K562 (cell line): ENCODE measurements around the gene B3GALNT2. TPM values are rescaled to one million over a fixed set of nuclear protein-coding genes. Genes with fewer than 3 reads are reported as not detected.

ENCODE experiments used
- JUN ChIP-seq, 2 experiments: sonication (generic) in 1 of 2; formaldehyde crosslinking in 1 of 2; IDR thresholded peaks; 2 replicates each; pipeline versions ENCODE4 v1.6.1 to v1.8.0; 2012 to 2022; ENCODE audit warnings: borderline replicate concordance in 2 of 2, mild to moderate bottlenecking in 2 of 2, improper control_type of control experiment in 1 of 2, low read depth in 1 of 2, low read length in 1 of 2, missing genetic modification reagents in 1 of 2
- MEF2D ChIP-seq: conservative IDR thresholded peaks from 2 replicates; pipeline ENCODE4 v1.6.1; 2016; ENCODE audit warnings: low read depth, missing genetic modification characterization, missing compliant biosample characterization
- NFE2L1 ChIP-seq: fragments of 450-650 bp; IDR thresholded peaks from 2 replicates; pipeline ENCODE4 v1.6.1; 2016; ENCODE audit warnings: missing genetic modification characterization, low read depth, mild to moderate bottlenecking, missing compliant biosample characterization, moderate library complexity, borderline replicate concordance
- SMAD4 ChIP-seq: fragments of 250-450 bp; sonication (Bioruptor Pico); conservative IDR thresholded peaks from 2 replicates; pipeline ENCODE4 v1.8.0; 2021; ENCODE audit warnings: inconsistent platforms, mild to moderate bottlenecking, moderate library complexity
- TGIF2 ChIP-seq: sonication (generic); formaldehyde crosslinking; IDR thresholded peaks from 2 replicates; pipeline ENCODE4 v1.8.1; 2022; ENCODE audit warnings: mild to moderate bottlenecking, missing genetic modification reagents, moderate library complexity
- ZKSCAN8 ChIP-seq: fragments of 200-800 bp; sonication (Bioruptor generic); IDR thresholded peaks from 2 replicates; pipeline ENCODE4 v1.6.1; 2016; ENCODE audit warnings: missing genetic modification characterization, missing compliant biosample characterization
- ZNF41 ChIP-seq: fragments of 250-450 bp; sonication (Bioruptor Pico); conservative IDR thresholded peaks from 2 replicates; pipeline ENCODE4 v1.4.0; 2020; ENCODE audit warnings: mild to moderate bottlenecking
- ZNF707 ChIP-seq: fragments of 250-450 bp; sonication (Bioruptor Pico); conservative IDR thresholded peaks from 2 replicates; pipeline ENCODE4 v1.8.0; 2022; ENCODE audit warnings: inconsistent platforms, mild to moderate bottlenecking, moderate library complexity
- ZNF785 ChIP-seq: fragments of 250-450 bp; sonication (Bioruptor Pico); IDR thresholded peaks from 2 replicates; pipeline ENCODE4 v1.4.0; 2020; ENCODE audit warnings: mild to moderate bottlenecking
- polyA plus RNA-seq, 8 experiments: library from polyadenylated mRNA; depleted of rRNA in 4 of 8; stranded (reverse) in 5 of 8; unstranded in 3 of 8; fragments of >200 nt; fragmentation: Nextera tagmentation in 2 of 8; fragmentation: Illumina TruSeq in 1 of 8; extraction: Ambion mirVana in 2 of 8; extraction: Trizol in 1 of 8; gene quantifications; 2 replicates each; pipeline versions ENCODE4 v1.2.1 to v1.2.3, GENCODE V29; 2011 to 2014; ENCODE audit warnings: inconsistent platforms in 1 of 8, missing spikeins in 1 of 8
- total RNA-seq, 7 experiments: library from RNA; depleted of rRNA in 6 of 7; stranded (reverse); fragments of >200 nt in 6 of 7; fragmentation: Illumina TruSeq in 2 of 7; extraction: Trizol in 2 of 7; gene quantifications; 2 replicates each; pipeline versions ENCODE4 v1.2.1 to v1.2.3, GENCODE V29; 2011 to 2021; ENCODE audit warnings: low replicate concordance in 1 of 7
- TF ChIP-seq, protein P1 (sequence below): fragments of 450-650 bp; IDR thresholded peaks from 2 replicates; pipeline ENCODE4 v1.6.1; 2016; ENCODE audit warnings: borderline replicate concordance
- TF ChIP-seq, protein P2 (sequence below): sonication (generic); formaldehyde crosslinking; IDR thresholded peaks from 2 replicates; pipeline ENCODE4 v1.9.0; 2022; ENCODE audit warnings: mild to moderate bottlenecking, missing genetic modification reagents
- TF ChIP-seq, protein P3 (sequence below), 2 experiments: fragments of 450-650 bp in 1 of 2; sonication (generic) in 1 of 2; formaldehyde crosslinking in 1 of 2; IDR thresholded peaks in 1 of 2; conservative IDR thresholded peaks in 1 of 2; 2 replicates each; pipeline versions ENCODE4 v1.6.1 to v1.8.1; 2016 to 2023; ENCODE audit warnings: mild to moderate bottlenecking in 2 of 2, moderate library complexity in 2 of 2, inconsistent platforms in 1 of 2, missing genetic modification reagents in 1 of 2
- TF ChIP-seq, protein P4 (sequence below): sonication (generic); formaldehyde crosslinking; IDR thresholded peaks from 2 replicates; pipeline ENCODE4 v1.8.1; 2023; ENCODE audit warnings: mild to moderate bottlenecking, missing genetic modification reagents
- TF ChIP-seq, protein P5 (sequence below): IDR thresholded peaks from 3 replicates; pipeline ENCODE4 v1.6.1; 2011; ENCODE audit warnings: borderline replicate concordance, mild to moderate bottlenecking, moderate library complexity; ENCODE audit not compliant: insufficient read length; ENCODE audit errors: extremely low read depth

The B3GALNT2 gene
- total and polyA plus RNA-seq, 9 of the 15 experiments (the other 6 are each of a cell fraction or from before 2014, with no cell fraction given) = 2.0 to 31.7 (median 22.9) TPM

DNA sequence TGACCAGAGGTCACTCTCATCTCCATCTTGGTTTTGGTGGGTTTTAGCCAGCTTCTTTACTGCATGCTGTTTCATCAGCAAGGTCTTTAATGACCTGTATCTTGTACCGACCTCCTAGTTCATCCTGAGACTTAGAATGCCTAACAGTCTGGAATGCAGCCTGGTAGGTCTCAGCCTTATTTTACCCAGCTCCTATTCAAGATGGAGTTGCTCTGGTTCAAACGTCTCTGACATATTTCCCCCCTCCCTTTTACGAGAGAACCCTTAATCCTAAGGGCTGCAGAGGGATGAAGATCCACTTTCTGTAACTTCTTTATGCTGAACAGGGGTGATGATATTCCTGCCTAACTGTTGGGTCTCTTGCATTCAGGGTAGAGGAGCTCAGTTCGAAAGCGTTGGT lies 93.8 kb downstream of the B3GALNT2 start (continued):
- TF ChIP-seq, protein P1, sequence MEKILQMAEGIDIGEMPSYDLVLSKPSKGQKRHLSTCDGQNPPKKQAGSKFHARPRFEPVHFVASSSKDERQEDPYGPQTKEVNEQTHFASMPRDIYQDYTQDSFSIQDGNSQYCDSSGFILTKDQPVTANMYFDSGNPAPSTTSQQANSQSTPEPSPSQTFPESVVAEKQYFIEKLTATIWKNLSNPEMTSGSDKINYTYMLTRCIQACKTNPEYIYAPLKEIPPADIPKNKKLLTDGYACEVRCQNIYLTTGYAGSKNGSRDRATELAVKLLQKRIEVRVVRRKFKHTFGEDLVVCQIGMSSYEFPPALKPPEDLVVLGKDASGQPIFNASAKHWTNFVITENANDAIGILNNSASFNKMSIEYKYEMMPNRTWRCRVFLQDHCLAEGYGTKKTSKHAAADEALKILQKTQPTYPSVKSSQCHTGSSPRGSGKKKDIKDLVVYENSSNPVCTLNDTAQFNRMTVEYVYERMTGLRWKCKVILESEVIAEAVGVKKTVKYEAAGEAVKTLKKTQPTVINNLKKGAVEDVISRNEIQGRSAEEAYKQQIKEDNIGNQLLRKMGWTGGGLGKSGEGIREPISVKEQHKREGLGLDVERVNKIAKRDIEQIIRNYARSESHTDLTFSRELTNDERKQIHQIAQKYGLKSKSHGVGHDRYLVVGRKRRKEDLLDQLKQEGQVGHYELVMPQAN = no peak
- TF ChIP-seq MEF2D (peak; percentile 83), ZNF41 (CRISPR knock-in tag) (0 out of 2 replicates have a peak, but pooled peaks have one; percentile 51), ZNF785 (CRISPR knock-in tag) (no peak), JUN (IDR thresholded peaks at IDR 0.05; ENCODE audit: borderline replicate concordance, low read depth, low read length) (no peak), JUN (CRISPR knock-in tag; IDR thresholded peaks at IDR 0.05; ENCODE audit: borderline replicate concordance) (no peak), TGIF2 (CRISPR knock-in tag) (no peak), ZNF707 (CRISPR knock-in tag) (0 out of 2 replicates have a peak, but pooled peaks have one; percentile 20), SMAD4 (peak; percentile 79), NFE2L1 (tag) (peak; percentile 16; the same call in 1 of the 2 replicates), ZKSCAN8 (CRISPR knock-in tag) (0 out of 2 replicates have a peak, but pooled peaks have one; percentile 42)
- TF ChIP-seq, protein P2, sequence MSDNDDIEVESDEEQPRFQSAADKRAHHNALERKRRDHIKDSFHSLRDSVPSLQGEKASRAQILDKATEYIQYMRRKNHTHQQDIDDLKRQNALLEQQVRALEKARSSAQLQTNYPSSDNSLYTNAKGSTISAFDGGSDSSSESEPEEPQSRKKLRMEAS (CRISPR knock-in tag) = no peak
- TF ChIP-seq, protein P3, sequence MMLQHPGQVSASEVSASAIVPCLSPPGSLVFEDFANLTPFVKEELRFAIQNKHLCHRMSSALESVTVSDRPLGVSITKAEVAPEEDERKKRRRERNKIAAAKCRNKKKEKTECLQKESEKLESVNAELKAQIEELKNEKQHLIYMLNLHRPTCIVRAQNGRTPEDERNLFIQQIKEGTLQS (IDR thresholded peaks at IDR 0.05) = peak; percentile 18; the same call in 1 of the 2 replicates
- TF ChIP-seq, protein P3 (CRISPR knock-in tag; conservative IDR thresholded peaks at IDR 0.05) = no peak
- TF ChIP-seq, protein P4, sequence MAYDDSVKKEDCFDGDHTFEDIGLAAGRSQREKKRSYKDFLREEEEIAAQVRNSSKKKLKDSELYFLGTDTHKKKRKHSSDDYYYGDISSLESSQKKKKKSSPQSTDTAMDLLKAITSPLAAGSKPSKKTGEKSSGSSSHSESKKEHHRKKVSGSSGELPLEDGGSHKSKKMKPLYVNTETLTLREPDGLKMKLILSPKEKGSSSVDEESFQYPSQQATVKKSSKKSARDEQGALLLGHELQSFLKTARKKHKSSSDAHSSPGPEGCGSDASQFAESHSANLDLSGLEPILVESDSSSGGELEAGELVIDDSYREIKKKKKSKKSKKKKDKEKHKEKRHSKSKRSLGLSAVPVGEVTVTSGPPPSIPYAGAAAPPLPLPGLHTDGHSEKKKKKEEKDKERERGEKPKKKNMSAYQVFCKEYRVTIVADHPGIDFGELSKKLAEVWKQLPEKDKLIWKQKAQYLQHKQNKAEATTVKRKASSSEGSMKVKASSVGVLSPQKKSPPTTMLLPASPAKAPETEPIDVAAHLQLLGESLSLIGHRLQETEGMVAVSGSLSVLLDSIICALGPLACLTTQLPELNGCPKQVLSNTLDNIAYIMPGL (CRISPR knock-in tag) = no peak
- TF ChIP-seq, protein P5, sequence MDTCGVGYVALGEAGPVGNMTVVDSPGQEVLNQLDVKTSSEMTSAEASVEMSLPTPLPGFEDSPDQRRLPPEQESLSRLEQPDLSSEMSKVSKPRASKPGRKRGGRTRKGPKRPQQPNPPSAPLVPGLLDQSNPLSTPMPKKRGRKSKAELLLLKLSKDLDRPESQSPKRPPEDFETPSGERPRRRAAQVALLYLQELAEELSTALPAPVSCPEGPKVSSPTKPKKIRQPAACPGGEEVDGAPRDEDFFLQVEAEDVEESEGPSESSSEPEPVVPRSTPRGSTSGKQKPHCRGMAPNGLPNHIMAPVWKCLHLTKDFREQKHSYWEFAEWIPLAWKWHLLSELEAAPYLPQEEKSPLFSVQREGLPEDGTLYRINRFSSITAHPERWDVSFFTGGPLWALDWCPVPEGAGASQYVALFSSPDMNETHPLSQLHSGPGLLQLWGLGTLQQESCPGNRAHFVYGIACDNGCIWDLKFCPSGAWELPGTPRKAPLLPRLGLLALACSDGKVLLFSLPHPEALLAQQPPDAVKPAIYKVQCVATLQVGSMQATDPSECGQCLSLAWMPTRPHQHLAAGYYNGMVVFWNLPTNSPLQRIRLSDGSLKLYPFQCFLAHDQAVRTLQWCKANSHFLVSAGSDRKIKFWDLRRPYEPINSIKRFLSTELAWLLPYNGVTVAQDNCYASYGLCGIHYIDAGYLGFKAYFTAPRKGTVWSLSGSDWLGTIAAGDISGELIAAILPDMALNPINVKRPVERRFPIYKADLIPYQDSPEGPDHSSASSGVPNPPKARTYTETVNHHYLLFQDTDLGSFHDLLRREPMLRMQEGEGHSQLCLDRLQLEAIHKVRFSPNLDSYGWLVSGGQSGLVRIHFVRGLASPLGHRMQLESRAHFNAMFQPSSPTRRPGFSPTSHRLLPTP = no peak
